ENCODE measurements around the gene STUB1. TPM values are rescaled to one million over a fixed set of nuclear protein-coding genes. Genes with fewer than 3 reads are reported as not detected.

STUB1 gene
- 77.6 and 98.1 TPM in 2 replicates for total RNA-seq

DNA sequence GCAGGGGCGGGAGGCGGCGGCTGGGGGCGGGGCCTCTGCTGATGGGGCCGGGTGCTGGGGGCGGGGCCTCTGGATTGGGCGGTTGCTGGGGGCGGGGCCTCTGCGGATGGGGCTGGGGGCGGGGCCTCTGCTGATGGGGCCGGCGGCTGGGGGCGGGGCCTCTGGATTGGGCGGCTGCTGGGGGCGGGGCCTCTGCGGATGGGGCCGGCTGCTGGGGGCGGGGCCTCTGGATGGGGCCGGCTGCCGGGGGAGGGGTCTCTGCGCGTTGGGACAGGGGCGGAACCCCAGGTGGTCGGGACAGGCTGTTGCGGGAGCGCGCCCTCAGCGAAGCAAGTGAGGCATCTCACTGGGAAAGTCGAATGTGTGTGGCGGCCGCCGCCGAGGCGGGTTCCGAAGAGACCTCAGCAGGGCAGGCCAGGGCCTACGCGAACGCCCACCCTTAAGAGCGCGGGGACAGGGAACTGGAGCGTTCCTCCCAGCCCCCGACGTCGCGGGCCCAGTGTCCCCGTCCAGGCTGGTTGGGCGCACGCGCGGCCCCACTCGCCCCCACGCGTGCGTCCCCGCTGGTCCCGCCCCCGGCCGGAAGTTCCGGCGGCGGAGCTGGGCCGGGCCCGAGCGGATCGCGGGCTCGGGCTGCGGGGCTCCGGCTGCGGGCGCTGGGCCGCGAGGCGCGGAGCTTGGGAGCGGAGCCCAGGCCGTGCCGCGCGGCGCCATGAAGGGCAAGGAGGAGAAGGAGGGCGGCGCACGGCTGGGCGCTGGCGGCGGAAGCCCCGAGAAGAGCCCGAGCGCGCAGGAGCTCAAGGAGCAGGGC, at the start of gene STUB1:
TSS of gene STUB1 (plus strand) at position 597 of the 811 bp plus-strand sequence. CDS start at position 713, 116 bp downstream.

DNA sequence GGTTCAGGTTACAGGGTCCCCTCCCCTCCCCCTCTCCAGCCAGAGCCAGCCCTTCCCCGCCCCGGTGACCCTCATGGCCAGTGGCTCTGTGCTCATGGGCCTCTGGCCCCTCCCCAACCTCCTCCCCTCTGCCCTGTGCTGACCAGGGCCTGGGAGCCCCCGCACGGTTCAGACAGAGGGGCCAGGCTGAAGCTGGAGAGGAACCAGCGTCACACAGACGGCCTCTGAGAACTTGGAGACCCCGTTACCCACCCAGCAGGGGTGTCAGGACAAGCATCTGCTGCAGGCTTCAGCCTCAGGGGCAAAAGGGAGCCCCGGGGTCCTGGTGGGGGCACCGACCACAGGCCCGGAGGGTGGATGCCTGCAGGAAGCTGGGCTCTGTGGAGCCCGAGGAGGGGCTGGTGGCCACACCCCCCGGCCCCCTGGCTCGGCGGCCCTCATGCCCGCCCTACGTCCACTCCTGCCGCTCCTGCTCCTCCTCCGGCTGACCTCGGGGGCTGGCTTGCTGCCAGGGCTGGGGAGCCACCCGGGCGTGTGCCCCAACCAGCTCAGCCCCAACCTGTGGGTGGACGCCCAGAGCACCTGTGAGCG, 49.3 kb upstream of the STUB1 start, which contains the start of gene WFIKKN1:
TSS of gene WFIKKN1 (plus strand) at position 171 of the 591 bp plus-strand sequence. CDS start at position 440, 269 bp downstream.

DNA sequence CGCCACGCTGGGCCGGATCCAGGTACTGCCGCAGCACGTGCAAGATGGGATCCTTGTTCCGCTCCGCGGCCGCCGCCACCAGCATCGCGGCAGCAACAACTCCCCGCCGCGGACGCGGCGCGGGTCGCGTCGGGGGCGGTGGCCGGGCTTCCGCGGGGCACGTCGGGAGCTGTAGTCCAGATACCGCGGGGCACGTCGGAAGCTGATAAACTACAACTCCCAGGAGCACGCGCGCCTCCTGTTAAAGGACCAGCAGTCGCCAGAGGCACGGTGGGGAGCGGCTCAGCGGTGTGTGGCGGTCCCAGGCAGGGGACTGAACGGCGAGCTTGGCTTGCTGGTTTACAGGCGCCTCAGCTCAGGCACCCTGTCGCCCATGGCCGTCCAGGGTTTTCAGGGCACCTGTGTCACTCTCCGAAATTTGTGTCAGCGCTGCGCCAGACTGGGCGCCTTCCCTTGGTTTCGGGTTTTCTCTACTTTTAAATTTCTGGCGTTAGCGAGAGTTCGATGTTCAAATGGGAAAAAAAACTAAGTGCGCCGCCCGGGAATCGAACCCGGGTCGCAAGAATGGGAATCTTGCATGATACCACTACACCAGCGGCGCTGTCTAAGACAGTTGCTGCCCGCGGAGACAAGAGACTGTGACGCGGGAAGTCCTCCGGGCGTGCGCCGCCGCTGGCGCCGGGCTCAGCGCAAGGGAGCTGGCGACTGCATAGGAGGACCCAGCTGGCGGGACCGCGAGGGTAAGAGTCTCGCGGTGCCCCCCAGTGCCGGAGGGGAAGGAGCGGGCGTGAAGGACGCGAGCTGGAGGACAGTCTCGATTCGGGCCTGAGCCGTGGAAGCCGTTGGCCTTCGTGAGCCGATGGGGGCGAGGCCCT, 43.8 kb upstream of the STUB1 start, which contains the start of gene METTL26:
TSS of gene METTL26 (minus strand) at position 100 of the 875 bp plus-strand sequence. CDS start at position 85, 15 bp downstream.

DNA sequence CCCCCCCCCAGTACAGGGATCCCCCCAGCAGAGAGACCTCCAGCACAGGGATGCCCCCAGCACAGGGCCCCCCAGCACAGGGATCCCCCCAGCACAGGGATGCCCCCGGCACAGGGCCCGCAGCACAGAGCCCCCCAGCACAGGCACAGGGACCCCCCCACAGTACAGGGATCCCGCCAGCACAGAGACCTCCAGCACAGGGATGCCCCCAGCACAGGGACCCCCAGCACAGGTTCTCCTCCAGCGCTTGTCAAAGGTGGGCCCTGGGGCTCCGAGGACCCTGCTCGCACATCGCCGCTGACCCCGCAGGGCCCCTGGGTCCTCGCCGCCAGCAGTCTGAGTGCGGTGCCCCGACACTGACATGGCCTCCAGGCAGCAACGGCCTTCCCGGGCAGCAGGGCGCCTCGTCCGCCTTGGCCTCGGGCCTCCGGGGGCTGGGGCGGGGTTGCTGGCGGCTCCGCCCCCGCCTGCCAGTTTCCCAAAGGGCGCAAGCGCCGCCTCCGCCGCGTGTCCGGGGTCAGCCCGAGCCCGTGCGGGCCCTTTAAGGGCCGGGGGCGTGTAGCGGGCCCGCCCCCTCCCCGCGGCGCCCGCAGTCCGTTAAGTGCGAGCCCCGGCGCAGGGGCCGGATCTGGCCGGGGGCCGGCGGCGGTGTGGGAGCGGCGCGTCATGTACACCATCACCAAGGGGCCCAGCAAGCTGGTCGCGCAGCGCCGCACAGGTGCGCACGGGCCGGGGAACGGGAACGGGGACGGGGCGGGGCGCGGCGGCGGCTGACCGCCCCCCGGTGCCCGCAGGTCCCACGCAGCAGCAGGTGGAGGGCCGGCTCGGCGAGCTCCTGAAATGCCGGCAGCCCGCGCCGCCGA, 38.7 kb upstream of the STUB1 start, which contains the start of gene MCRIP2:
TSS of gene MCRIP2 (plus strand) at position 503 of the 863 bp plus-strand sequence. CDS start at position 667, 164 bp downstream.

DNA sequence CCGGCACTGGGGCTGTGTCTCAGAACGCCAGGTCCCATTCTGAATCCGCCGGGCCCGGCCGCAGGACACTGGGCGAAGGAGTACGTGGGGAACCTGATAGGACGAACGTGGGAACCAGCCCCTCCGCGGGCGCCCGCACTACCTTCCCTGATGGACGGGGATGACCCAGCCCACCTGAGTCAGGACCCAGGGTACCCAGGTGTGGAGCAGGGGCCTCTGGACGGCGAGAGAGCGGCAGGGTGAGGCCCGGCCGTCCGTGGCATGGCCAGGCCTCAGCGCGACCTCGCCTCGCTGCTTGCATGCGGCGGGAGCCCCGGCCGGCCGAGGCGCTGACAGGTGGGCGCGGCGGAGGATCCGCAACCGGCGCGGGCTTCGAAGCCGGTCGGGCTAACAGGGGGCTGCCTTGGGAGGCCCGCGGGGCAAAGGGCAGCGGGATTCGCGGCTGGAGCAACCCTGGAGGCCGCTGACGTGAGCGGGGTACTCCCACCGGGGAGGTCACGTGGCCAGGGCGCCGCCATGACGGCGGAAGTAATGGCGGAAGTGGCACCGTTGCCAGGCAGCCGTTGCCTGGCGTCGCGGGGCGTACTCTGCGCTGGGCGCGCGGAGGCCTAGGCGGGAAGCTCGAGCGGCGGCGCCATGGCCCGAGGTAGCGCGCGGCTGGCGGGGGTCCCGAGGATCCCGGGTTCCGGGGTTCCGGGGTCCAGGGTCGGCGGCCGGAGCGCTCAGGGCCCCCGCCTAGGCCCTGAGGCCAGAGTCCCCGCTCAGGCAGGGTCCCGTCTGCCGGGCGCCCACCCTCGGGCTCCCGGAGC, 31.2 kb upstream of the STUB1 start, which contains the start of gene WDR90:
TSS of gene WDR90 (plus strand) at position 585 of the 809 bp plus-strand sequence. CDS start at position 637, 52 bp downstream.

DNA sequence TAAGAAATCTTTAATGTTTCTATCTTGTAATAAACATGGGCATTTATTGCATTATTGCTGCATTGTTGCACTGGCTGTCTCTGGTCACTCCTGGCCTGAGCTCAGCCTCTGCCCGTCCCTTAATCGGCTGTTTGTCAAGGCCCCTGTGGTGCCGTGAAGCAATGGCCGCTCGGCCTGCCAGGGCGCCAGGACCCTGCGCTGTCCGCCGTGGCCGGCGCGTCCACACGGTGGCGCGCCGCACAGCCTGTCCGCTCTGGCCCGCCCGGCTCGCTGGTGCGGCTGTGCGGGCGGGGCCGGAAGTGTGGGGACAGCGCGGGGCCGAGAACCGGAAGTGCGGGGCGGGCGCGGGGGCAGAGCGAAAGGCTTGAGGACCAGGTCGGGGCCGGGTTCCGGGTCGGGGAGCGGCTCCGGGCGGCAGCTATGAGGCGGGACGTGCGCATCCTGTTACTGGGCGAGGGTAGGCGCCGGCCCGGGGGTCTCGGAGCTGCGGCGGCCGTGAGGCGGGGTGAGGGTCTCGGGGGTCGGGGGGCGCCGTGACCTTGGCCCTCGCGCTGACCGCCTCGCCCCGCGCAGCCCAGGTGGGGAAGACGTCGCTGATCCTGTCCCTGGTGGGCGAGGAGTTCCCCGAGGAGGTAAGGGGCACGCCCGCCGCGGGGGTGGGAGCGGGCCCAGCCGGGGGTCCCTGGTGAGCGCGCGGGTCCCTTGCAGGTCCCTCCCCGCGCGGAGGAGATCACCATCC, 12.3 kb upstream of the STUB1 start, which contains the start of gene RHOT2:
TSS of gene RHOT2 (plus strand) at position 353 of the 739 bp plus-strand sequence. CDS start at position 421, 68 bp downstream.

DNA sequence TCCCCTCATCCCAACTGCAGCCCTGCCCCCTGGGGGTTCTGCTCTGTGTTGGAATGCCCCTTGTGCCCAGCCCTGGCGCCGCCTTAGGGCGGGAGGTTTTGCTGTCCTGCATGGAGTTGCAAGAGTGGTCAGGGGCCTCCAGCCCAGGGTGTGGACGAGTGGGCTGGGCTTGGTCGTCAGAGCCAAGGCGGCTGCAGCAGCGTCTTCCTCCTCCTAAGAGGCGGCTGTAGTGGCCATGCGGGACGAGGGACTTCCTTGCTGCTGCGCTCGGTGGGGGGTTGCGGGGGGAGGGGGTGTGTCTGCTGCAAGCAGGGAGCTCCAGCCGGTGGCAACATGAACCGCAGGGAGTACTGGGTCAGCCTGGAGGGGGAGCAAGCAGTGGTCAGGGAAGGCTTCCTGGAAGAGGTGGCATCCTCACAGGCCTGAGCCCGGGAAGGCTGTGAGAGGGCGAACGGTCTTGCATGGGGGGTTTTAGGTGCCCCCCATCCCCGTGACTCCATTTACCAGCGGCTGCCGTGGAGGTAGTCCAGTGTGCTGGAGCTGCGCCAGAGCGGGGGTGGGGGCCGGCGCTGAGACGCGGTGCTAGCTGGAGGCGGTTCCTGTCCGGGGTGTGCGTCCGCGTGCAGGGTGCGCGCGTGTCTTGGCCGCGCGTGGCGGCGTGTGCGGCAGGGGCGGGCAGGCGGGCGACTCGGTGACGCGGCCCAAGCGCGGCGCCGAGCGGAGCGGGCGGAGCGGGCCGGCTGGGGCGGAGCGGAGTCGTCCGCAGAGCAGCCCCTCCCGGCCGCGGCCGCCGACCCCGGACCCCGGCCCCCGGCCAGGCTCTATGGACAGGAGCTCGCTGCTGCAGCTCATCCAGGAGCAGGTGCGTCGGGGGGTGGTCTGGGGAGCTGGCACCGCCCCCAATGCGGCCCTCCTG, 5.0 kb upstream of the STUB1 start, which contains the start of gene RHBDL1:
TSS of gene RHBDL1 (plus strand) at position 704 of the 916 bp plus-strand sequence. CDS start at position 824, 120 bp downstream.

DNA sequence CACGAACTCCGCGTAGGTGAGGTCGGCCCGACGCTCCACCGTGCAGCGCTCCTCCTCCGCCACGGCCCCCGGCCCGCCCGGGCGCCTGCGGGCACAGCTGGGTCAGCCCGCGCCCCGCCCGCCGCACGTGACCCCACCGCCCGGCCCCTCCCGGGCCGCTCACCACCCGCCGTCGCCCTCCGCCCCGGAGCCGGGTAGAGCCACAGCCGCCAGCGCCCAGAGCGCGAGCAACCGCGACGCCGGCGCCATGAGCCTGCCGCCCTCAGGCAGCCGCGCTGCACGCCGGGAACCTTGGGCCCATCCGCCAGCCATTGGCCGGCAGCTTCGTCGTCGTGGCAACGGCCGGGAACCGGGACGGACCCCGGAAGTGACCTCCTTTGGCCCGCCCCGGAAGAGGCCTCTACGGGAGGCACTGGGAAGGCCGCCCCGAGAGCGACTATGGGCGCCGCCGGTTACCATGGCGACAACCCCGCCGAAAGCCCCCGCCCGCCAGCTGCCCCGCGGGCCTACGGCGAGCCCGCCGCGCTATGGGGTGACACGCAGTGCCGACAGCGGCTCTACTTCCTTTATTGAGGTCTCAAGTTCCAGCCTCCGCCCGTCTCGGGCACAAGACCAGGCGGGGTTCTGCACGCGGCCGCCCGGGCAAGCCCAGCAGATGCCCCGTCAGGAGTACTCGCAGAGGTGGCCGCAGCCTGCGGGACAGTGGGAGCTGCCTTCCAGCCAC, 4.0 kb downstream of the STUB1 start, which contains the start of gene JMJD8:
TSS of gene JMJD8 (minus strand) at position 264 of the 724 bp plus-strand sequence. CDS start at position 249, 15 bp downstream.

DNA sequence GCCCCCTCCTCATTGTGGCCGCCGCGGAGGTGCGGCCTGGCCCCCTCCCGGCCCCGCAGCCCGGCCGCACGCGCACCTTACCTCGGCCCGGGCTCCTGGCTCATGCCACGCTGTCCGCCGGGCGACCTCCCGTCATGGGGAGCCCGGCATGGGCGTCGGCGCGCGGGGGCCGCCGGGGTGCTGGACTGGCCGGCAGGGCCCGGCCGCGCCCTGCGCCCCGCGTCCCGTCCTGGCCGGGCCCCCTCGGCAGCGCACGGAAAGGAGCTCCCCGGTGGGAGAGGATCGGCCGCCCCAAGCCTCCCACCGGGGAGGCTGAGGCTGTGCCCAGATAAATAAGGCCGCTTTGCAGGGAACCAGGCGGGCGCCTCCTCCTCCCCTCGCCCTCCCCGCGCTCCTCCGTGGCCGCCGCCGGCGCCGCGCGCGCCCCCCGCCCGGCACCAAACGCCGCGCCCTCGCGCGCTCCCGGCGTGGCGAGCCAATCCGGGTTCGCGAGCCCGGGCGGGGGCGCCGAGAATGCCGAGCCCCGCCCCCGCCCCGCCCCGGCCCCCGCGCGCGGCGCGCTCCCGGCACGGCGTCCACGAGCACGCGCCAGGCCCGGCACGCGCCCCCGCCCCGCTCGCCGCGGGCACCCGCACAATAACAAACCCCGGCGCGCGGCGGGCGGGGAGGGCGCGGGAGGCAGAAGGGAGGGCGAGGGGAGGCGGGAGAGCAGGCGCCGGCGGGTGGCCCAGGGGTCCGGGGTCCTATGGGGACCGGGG, 25.4 kb downstream of the STUB1 start, which contains the start of gene FBXL16:
TSS of gene FBXL16 (minus strand) at position 371 of the 758 bp plus-strand sequence. CDS start 8,396 bp downstream, outside the sequence.

DNA sequence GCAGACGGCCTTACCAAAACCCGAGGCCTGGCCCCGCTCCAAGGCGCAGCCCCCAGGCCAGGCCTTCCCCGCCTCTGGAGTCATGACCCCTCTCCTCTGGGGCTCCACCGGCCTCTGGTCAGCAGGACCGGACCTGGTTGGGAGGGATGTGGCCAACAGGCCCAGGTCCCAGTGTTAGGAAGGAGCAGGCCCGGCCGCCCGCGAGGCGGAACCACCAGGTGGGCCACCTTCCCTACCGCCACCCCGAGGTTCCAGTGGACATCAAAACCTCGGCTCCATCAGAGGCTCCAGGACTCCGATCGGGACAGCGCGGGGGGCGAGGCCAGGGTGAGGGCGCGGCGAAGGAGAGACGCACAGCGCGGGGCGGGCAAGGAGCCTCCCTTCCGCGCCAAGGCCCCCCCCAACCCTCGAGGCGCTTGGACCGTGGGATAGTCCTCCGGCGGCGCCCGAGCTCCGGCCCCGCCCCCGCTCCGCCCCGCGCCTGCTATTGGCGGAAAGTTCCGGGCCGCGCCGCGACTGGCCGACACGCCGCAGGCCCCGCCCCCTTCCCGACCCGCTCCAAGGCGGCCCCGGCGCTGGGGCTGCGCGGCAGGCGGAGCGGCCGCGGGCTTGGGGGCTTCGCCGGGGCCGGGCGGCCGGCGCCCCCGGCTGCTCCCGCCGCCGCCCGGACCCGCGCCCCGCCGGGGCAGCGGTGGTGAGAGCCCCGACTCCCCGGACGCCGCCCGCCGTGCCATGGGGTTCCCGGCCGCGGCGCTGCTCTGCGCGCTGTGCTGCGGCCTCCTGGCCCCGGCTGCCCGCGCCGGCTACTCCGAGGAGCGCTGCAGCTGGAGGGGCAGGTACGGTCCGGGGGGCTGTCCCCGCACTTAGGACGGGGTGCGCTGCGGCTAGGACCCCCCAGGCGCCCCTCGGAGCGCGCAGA, 34.6 kb downstream of the STUB1 start, which contains the start of gene METRN:
TSS of gene METRN (plus strand) at position 561 of the 919 bp plus-strand sequence. CDS start at position 733, 172 bp downstream.

DNA sequence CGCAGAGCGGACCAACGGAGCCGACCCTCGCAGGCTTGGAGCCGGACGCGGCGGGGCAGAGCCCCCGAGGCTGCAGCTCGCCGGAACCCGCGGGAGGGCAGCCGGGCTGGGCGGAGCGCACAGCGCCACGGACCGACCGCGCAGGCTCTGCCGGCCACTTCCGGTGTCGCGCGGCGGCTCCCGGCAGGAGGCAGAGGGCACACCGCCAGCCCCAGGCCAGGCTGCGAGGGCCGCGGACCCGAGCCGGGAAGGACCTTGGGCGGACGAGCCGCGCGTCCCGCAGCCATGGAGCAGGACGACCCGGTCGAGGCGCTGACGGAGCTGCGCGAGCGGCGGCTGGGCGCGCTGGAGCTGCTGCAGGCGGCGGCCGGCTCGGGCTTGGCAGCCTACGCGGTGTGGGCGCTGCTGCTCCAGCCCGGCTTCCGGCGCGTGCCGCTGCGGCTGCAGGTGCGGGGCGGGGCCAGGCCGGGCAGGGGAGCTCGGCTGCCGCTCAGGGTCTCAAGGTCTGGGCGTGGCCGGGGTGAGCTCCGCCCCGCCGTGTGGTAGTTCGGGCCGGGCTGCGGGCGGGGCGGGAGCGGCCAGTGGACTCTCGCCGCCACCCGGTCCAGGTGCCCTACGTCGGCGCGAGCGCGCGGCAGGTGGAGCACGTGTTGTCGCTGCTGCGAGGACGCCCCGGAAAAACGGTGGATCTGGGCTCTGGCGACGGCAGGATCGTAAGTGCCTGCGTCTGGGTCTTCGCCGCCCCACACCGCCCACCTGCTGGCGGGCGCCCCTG, 41.0 kb downstream of the STUB1 start, which contains the start of gene ANTKMT:
TSS of gene ANTKMT (plus strand) at position 157 of the 775 bp plus-strand sequence. CDS start at position 286, 129 bp downstream.

DNA sequence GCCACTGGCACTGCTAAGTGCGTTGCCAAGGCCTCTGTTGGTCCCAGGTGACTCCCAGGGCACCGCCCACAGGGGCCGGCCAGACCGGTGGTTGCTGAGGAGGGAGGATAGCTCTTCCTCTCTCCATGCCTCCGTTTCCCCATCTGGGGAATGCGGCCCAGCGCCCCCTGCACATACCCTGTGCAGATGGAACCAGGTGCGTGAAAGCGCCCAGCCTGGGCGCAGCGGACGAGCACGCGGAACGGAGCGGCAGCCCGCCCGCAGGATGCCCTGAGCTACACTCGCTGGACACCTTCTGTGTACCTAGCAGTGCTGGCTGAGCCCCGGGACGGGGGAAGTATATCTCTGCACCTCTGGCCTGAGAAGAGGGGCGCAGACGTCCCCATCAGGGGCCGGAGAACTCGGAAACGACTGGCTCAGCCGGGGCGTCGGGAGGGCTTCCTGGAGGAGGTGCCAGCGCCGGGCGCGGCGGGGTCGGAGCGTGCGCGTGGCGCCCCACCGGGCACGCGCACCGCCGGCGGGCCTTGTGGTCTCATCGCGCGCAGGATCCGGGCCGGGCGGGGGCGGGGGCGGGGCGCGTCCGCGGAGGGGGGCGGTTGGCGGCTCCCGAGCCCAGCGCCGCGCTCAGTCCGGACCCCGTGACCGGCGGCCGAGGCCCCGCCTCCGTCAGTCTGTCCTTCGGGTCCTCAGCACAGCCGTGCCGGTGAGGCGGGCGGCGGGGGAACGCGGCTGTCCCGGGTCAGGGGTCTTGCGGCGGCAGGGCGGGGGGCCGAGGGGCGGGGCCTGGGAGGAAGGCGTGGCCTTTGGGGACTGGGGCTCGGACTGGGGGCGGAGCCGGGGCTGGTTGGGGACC, 46.5 kb downstream of the STUB1 start, which contains the start of the genes CCDC78 and HAGHL:
TSS of gene CCDC78 (minus strand) at position 6 of the 853 bp plus-strand sequence. CDS start 76 bp downstream, outside the sequence.
TSS of gene HAGHL (plus strand) at position 669 of the 853 bp plus-strand sequence. CDS start 404 bp downstream, outside the sequence.

Measured in thoracic aorta endothelial cell (primary cell).